ENCODE data around the gene ZC3H13. TPM values are rescaled to one million over a fixed set of nuclear protein-coding genes. Genes with fewer than 3 reads are reported as not detected.

ZC3H13 gene
- 45.0 and 47.0 TPM in 2 replicates for total RNA-seq (2022)
- percentile 90 among the genes with signal in this experiment for Bru-seq, nascent RNA
- percentile 86 among the genes with signal in this experiment for BruChase-seq, experiment 1, labeled RNA remaining after a 2-hour chase
- percentile 87 among the genes with signal in this experiment for BruChase-seq, experiment 2, labeled RNA remaining after a 6-hour chase
- long read RNA-seq, full-length matches to known transcripts: 1 of 31 reads
- long read RNA-seq, partial matches to known transcripts: 12 of 31 reads
- long read RNA-seq, other reads (novel, unspliced or antisense): 18 of 31 reads

DNA sequence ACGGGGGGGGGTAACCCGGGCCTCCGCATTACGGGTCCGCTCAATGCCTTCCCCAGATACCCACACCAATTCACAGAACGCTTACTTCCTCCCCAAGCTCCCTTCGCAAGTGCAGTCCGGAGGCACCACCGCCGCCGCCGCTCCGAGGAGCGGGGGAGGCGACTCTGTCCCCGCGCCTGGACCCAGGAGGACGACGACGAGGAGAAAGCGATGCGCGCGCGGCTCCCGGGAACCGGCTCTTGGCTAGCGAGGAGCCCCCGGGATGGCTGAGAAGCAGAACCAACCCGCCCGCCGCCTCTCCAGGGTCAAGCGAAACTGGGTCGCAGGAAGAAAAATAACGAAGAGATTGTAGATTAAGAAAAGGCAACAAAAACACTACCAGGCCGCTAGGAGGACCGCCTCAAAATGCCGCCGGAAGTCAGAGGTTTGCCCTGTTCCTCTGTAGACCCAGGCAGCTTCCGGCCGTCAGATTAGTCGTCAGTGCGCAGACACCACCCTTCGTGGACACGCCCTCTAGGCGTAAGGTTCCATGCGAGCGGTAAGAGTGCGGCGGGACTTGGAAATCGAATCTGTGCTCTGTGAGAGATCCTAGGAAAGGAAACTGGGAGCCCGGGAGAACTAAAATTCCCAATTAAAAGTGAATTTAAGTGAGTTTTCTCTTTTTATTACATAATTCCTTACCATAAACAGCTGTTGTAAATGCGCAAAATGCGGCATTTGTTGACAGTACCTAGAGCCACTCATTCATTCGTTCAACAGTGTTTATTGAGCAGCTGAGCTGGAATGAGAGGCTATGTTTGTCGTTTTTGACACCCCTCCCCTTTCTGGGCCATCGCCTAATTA lies at the start of gene ZC3H13:
TSS of gene ZC3H13 (minus strand) at position 428 of the 843 bp plus-strand sequence. CDS start 7,239 bp downstream, outside the sequence.
- intact Hi-C loops (cut with micrococcal nuclease; ENCODE audit: unreplicated experiment): loop anchor here (1.0 kb wide), 2 partner anchors 74 to 83 kb away; no protein-coding TSS in a partner anchor
- H3K27ac Mint-ChIP-seq (ENCODE audit: unreplicated experiment): peak within 1 kb of the TSS; percentile 91
- POLR2A ChIA-PET: no interaction called here

DNA sequence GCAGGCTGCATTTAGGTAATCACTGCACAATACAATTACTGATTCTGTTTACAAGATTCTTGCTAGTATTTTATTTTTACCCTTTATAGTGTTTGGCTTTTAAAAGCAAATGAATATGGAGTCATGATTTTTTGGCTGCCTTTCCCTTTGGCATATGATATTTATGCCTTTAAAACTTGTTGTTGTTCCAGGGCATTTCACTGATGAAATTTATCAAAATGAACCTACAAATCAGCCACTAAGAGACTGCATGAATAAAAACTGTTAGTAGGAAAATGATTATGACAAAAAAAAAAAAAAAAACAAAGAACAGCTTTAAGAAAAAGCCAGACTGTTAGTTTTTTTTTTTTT lies 49.7 kb upstream of the ZC3H13 start:
- H3K36me3 ChIP-seq (ENCODE audit: control insufficient read depth, insufficient read depth, low read length): no peaks in the 10 kb centered on the region; the same call in 1 of the 2 replicates
- no peak overlapping the region for H3K4me3 ChIP-seq (ENCODE audit: low read depth, low read length)
- Mint-ChIP-seq H3K4me1 (ENCODE audit: low read depth, unreplicated experiment) (no peaks in the 10 kb centered on the region), H3K4me3 (ENCODE audit: unreplicated experiment) (no peak overlapping the region), H3K27ac (ENCODE audit: unreplicated experiment) (no peak overlapping the region), H3K9me3 (ENCODE audit: unreplicated experiment) (no peaks in the 10 kb centered on the region), H3K36me3 (ENCODE audit: insufficient read depth, unreplicated experiment) (no peaks in the 10 kb centered on the region), H3K27me3 (ENCODE audit: insufficient read depth, unreplicated experiment) (peaks cover 3% of the 10 kb centered on the region)
- DNase-seq: no peak
- H3K4me1 ChIP-seq: peaks cover 8% of the 10 kb centered on the region; the same call in 1 of the 2 replicates
- H3K9me3 ChIP-seq: no peaks in the 10 kb centered on the region
- H3K27me3 ChIP-seq (replicated peaks; ENCODE audit: control insufficient read depth, insufficient read depth, low read length): no peaks in the 10 kb centered on the region
- CTCF ChIA-PET: no interaction called here
- TF ChIP-seq CTCF (IDR thresholded peaks at IDR 0.05; ENCODE audit: insufficient read depth in 1 of 2, low read depth in 1 of 2, low read length in 1 of 2, severe bottlenecking in 1 of 2, unreplicated experiment in 1 of 2): no peak
- intact Hi-C loops (cut with micrococcal nuclease; ENCODE audit: unreplicated experiment): no loop called here
- BruUV-seq (replicated peaks): no TSS peak
- POLR2A ChIA-PET: no interaction called here

More for the DNA sequence above, at the start of gene ZC3H13:
- Histone ChIP-seq H3K27me3 (replicated peaks; ENCODE audit: control insufficient read depth, insufficient read depth, low read length) (no peaks in the 10 kb centered on the region), H3K36me3 (ENCODE audit: control insufficient read depth, insufficient read depth, low read length) (no peaks in the 10 kb centered on the region), H3K4me1 (peaks cover 6% of the 10 kb centered on the region), H3K9me3 (no peaks in the 10 kb centered on the region), H3K4me3 (ENCODE audit: low read depth, low read length) (peak within 1 kb of the TSS; percentile 88)
- peaks cover 8% of the 10 kb centered on the region for H3K4me1 Mint-ChIP-seq (ENCODE audit: low read depth, unreplicated experiment)
- BruUV-seq (replicated peaks): no TSS peak
- DNase-seq: peak; percentile 94 to 96
- CTCF ChIA-PET: interaction anchor here (0.6 to 1.8 kb wide), 5 partner anchors 33 to 175 kb away, joined by 3 to 6 read pairs (median 3); no protein-coding TSS in a partner anchor
- H3K4me3 Mint-ChIP-seq (ENCODE audit: unreplicated experiment): peak within 1 kb of the TSS; percentile 77
- TF ChIP-seq CTCF (IDR thresholded peaks at IDR 0.05; ENCODE audit: insufficient read depth in 1 of 2, low read depth in 1 of 2, low read length in 1 of 2, severe bottlenecking in 1 of 2, unreplicated experiment in 1 of 2): peak; percentile 28 to 45
- no peaks in the 10 kb centered on the region for H3K36me3 Mint-ChIP-seq (ENCODE audit: insufficient read depth, unreplicated experiment)
- H3K27me3 Mint-ChIP-seq (ENCODE audit: insufficient read depth, unreplicated experiment): peaks cover 9% of the 10 kb centered on the region
- H3K9me3 Mint-ChIP-seq (ENCODE audit: unreplicated experiment): no peaks in the 10 kb centered on the region

DNA sequence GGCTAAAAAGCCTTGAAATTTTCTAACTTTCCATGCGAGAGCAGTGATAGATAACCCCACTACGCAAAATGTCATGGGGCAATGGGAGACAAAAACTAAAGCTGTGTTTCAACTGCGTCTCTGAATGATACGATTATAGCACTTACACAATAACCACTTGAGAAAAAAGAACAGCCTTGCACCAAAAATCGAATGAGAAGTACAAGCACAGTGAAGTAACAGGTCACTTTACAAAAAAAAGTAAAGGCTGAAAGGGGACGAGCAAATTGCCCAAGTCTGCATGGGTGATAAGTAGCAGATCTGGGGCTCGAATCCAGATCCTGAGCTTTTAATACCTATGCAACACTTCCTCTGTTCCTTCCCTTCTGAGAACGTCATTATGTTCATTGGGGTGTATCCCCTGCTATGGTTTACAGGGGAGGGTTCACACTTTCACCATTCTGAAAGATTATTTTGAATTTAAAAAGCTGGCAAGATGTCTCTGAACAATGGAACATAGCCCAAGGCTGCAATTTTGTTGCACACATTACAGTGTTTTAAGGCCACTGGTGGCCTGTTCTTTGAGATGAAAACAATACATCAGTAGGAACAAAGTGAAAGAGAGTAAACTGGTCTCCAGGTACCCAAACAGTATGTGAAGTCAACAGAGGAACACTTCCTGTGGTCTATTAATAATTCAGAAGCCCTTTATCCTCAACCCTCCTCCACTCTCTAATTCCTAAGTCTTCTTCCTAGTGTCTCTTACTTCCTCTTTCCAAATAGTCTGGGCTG lies 49.1 kb upstream of the ZC3H13 start:
- Mint-ChIP-seq H3K27ac (ENCODE audit: unreplicated experiment) (no peak overlapping the region), H3K4me3 (ENCODE audit: unreplicated experiment) (no peak overlapping the region), H3K27me3 (ENCODE audit: insufficient read depth, unreplicated experiment) (peaks cover 3% of the 10 kb centered on the region), H3K9me3 (ENCODE audit: unreplicated experiment) (no peaks in the 10 kb centered on the region), H3K36me3 (ENCODE audit: insufficient read depth, unreplicated experiment) (no peaks in the 10 kb centered on the region), H3K4me1 (ENCODE audit: low read depth, unreplicated experiment) (peaks cover 4% of the 10 kb centered on the region)
- no peak for TF ChIP-seq CTCF (IDR thresholded peaks at IDR 0.05; ENCODE audit: insufficient read depth in 1 of 2, low read depth in 1 of 2, low read length in 1 of 2, severe bottlenecking in 1 of 2, unreplicated experiment in 1 of 2)
- POLR2A ChIA-PET: no interaction called here
- peaks cover 8% of the 10 kb centered on the region; the same call in 1 of the 2 replicates for H3K4me1 ChIP-seq
- no TSS peak for BruUV-seq (replicated peaks)
- CTCF ChIA-PET: no interaction called here
- no peak overlapping the region for H3K4me3 ChIP-seq (ENCODE audit: low read depth, low read length)
- H3K27me3 ChIP-seq (replicated peaks; ENCODE audit: control insufficient read depth, insufficient read depth, low read length): no peaks in the 10 kb centered on the region
- no peaks in the 10 kb centered on the region for H3K9me3 ChIP-seq
- intact Hi-C loops (cut with micrococcal nuclease; ENCODE audit: unreplicated experiment): no loop called here
- no peaks in the 10 kb centered on the region; the same call in 1 of the 2 replicates for H3K36me3 ChIP-seq (ENCODE audit: control insufficient read depth, insufficient read depth, low read length)
- no peak for DNase-seq
